K562 (cell line): ENCODE data around the gene PRKRIP1. TPM values are rescaled to one million over a fixed set of nuclear protein-coding genes. Genes with fewer than 3 reads are reported as not detected.

Experiments
- CBX2 ChIP-seq: fragments of 200-600 bp; sonication (generic); IDR thresholded peaks from one replicate; pipeline ENCODE4 v1.6.1; 2012; ENCODE audit warnings: mild to moderate bottlenecking, low read length, inconsistent platforms; ENCODE audit not compliant: insufficient read depth, poor library complexity, severe bottlenecking
- MCM3 ChIP-seq: fragments of 450-650 bp; IDR thresholded peaks from 2 replicates; pipeline ENCODE4 v1.6.1; 2016
- ZC3H11A ChIP-seq: IDR thresholded peaks from 2 replicates; pipeline ENCODE4 v1.6.1; 2012; ENCODE audit warnings: low read depth, low read length, improper control_type of control experiment
- ZNF124 ChIP-seq: sonication (generic); formaldehyde crosslinking; IDR thresholded peaks from 2 replicates; pipeline ENCODE4 v1.8.1; 2022; ENCODE audit warnings: missing genetic modification reagents
- ZNF445 ChIP-seq: fragments of 250-450 bp; sonication (Bioruptor Pico); IDR thresholded peaks from 2 replicates; pipeline ENCODE4 v1.4.0; 2020; ENCODE audit warnings: low read depth, mild to moderate bottlenecking, moderate library complexity
- ZNF586 ChIP-seq: fragments of 450-650 bp; formaldehyde crosslinking; conservative IDR thresholded peaks from 2 replicates; pipeline ENCODE4 v1.4.0; 2020; ENCODE audit warnings: mild to moderate bottlenecking, moderate library complexity
- ZNF764 ChIP-seq: fragments of 250-450 bp; sonication (Bioruptor Pico); IDR thresholded peaks from 2 replicates; pipeline ENCODE4 v1.4.0; 2020; ENCODE audit warnings: low read depth, mild to moderate bottlenecking, moderate library complexity
- polyA plus RNA-seq, 8 experiments: library from polyadenylated mRNA; depleted of rRNA in 4 of 8; stranded (reverse) in 5 of 8; unstranded in 3 of 8; fragments of >200 nt; fragmentation: Nextera tagmentation in 2 of 8; fragmentation: Illumina TruSeq in 1 of 8; extraction: Ambion mirVana in 2 of 8; extraction: Trizol in 1 of 8; gene quantifications; 2 replicates each; pipeline versions ENCODE4 v1.2.1 to v1.2.3, GENCODE V29; 2011 to 2014; ENCODE audit warnings: inconsistent platforms in 1 of 8, missing spikeins in 1 of 8
- total RNA-seq, 7 experiments: library from RNA; depleted of rRNA in 6 of 7; stranded (reverse); fragments of >200 nt in 6 of 7; fragmentation: Illumina TruSeq in 2 of 7; extraction: Trizol in 2 of 7; gene quantifications; 2 replicates each; pipeline versions ENCODE4 v1.2.1 to v1.2.3, GENCODE V29; 2011 to 2021; ENCODE audit warnings: low replicate concordance in 1 of 7
- TF ChIP-seq, protein P1 (sequence below), 2 experiments: fragments of 450-650 bp in 1 of 2; sonication (generic) in 1 of 2; formaldehyde crosslinking in 1 of 2; IDR thresholded peaks; 2 replicates each; pipeline versions ENCODE4 v1.7.1 to v1.9.0; 2016 to 2022; ENCODE audit warnings: inconsistent platforms in 1 of 2, mild to moderate bottlenecking in 1 of 2, missing genetic modification reagents in 1 of 2
- TF ChIP-seq, protein P2 (sequence below), 2 experiments: fragments of 150-350 bp in 1 of 2; IDR thresholded peaks; 2 replicates each; pipeline ENCODE4 v1.6.1; 2012 to 2016; ENCODE audit warnings: low read depth in 2 of 2, low read length in 2 of 2, mild to moderate bottlenecking in 1 of 2, moderate library complexity in 1 of 2
- TF ChIP-seq, protein P3 (sequence below): IDR thresholded peaks from 2 replicates; pipeline ENCODE4 v1.6.1; 2016; ENCODE audit warnings: missing genetic modification characterization, missing compliant biosample characterization
- TF ChIP-seq, protein P4 (sequence below): fragments of 450-650 bp; formaldehyde crosslinking; IDR thresholded peaks from 2 replicates; pipeline ENCODE4 v1.4.0; 2022; ENCODE audit warnings: mild to moderate bottlenecking, moderate library complexity

PRKRIP1 gene
- total and polyA plus RNA-seq, 9 of the 15 experiments (the other 6 are each of a cell fraction or from before 2014, with no cell fraction given): 14.9 to 52.1 (median 19.8) TPM

DNA sequence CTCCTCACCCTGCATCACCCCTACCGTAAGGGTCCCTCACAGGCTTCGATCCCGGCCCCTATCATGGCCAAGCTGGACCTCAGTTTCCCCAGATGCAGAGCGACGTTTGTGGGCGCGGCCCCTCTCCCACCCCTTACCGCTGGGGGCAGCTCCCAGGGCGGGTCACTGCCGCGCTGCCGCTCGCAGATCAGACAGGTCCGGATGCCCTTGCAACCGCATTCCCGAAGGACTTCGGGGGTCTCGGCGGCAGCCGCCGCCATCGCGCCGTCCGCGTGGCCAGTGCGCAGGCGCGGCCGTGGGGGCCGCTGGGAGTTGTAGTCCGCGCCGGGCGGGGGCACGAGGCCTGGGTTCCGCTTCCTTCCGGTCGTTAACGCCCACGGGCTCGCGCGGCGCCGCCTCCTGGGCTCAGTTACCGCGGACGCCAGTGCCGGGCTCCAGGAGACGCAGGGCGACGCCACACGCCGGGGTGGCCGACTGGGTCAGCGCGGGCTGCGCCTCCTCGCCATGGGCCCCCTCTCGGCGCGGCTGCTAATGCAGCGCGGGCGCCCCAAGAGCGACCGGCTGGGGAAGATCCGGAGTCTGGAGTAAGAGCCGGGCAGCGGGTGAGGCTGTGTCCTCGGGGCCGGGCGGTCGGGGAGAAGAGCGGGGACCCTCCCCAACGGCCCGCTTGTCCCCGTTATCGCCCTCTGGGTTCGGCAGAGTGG is 68.6 kb downstream of the PRKRIP1 start, which contains the start of the genes ALKBH4 and LRWD1 (continued):
- TF ChIP-seq, protein P1, sequence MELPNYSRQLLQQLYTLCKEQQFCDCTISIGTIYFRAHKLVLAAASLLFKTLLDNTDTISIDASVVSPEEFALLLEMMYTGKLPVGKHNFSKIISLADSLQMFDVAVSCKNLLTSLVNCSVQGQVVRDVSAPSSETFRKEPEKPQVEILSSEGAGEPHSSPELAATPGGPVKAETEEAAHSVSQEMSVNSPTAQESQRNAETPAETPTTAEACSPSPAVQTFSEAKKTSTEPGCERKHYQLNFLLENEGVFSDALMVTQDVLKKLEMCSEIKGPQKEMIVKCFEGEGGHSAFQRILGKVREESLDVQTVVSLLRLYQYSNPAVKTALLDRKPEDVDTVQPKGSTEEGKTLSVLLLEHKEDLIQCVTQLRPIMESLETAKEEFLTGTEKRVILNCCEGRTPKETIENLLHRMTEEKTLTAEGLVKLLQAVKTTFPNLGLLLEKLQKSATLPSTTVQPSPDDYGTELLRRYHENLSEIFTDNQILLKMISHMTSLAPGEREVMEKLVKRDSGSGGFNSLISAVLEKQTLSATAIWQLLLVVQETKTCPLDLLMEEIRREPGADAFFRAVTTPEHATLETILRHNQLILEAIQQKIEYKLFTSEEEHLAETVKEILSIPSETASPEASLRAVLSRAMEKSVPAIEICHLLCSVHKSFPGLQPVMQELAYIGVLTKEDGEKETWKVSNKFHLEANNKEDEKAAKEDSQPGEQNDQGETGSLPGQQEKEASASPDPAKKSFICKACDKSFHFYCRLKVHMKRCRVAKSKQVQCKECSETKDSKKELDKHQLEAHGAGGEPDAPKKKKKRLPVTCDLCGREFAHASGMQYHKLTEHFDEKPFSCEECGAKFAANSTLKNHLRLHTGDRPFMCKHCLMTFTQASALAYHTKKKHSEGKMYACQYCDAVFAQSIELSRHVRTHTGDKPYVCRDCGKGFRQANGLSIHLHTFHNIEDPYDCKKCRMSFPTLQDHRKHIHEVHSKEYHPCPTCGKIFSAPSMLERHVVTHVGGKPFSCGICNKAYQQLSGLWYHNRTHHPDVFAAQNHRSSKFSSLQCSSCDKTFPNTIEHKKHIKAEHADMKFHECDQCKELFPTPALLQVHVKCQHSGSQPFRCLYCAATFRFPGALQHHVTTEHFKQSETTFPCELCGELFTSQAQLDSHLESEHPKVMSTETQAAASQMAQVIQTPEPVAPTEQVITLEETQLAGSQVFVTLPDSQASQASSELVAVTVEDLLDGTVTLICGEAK (IDR thresholded peaks at IDR 0.05): peak; percentile 94
- TF ChIP-seq, protein P1 (CRISPR knock-in tag; IDR thresholded peaks at IDR 0.05): no peak
- no peak for TF ChIP-seq MCM3
- TF ChIP-seq, protein P2, sequence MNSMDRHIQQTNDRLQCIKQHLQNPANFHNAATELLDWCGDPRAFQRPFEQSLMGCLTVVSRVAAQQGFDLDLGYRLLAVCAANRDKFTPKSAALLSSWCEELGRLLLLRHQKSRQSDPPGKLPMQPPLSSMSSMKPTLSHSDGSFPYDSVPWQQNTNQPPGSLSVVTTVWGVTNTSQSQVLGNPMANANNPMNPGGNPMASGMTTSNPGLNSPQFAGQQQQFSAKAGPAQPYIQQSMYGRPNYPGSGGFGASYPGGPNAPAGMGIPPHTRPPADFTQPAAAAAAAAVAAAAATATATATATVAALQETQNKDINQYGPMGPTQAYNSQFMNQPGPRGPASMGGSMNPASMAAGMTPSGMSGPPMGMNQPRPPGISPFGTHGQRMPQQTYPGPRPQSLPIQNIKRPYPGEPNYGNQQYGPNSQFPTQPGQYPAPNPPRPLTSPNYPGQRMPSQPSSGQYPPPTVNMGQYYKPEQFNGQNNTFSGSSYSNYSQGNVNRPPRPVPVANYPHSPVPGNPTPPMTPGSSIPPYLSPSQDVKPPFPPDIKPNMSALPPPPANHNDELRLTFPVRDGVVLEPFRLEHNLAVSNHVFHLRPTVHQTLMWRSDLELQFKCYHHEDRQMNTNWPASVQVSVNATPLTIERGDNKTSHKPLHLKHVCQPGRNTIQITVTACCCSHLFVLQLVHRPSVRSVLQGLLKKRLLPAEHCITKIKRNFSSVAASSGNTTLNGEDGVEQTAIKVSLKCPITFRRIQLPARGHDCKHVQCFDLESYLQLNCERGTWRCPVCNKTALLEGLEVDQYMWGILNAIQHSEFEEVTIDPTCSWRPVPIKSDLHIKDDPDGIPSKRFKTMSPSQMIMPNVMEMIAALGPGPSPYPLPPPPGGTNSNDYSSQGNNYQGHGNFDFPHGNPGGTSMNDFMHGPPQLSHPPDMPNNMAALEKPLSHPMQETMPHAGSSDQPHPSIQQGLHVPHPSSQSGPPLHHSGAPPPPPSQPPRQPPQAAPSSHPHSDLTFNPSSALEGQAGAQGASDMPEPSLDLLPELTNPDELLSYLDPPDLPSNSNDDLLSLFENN (IDR thresholded peaks at IDR 0.05; ENCODE audit: low read depth in 2 of 2, low read length in 2 of 2): no peak
- no peak for TF ChIP-seq ZC3H11A
- no peak for TF ChIP-seq CBX2
- TF ChIP-seq, protein P3, sequence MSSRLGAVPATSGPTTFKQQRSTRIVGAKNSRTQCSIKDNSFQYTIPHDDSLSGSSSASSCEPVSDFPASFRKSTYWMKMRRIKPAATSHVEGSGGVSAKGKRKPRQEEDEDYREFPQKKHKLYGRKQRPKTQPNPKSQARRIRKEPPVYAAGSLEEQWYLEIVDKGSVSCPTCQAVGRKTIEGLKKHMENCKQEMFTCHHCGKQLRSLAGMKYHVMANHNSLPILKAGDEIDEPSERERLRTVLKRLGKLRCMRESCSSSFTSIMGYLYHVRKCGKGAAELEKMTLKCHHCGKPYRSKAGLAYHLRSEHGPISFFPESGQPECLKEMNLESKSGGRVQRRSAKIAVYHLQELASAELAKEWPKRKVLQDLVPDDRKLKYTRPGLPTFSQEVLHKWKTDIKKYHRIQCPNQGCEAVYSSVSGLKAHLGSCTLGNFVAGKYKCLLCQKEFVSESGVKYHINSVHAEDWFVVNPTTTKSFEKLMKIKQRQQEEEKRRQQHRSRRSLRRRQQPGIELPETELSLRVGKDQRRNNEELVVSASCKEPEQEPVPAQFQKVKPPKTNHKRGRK (tag): no peak
- TF ChIP-seq, protein P4, sequence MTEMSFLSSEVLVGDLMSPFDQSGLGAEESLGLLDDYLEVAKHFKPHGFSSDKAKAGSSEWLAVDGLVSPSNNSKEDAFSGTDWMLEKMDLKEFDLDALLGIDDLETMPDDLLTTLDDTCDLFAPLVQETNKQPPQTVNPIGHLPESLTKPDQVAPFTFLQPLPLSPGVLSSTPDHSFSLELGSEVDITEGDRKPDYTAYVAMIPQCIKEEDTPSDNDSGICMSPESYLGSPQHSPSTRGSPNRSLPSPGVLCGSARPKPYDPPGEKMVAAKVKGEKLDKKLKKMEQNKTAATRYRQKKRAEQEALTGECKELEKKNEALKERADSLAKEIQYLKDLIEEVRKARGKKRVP (CRISPR knock-in tag): no peak
- TF ChIP-seq ZNF445 (CRISPR knock-in tag): no peak
- TF ChIP-seq ZNF764 (CRISPR knock-in tag): 0 out of 2 replicates have a peak, but pooled peaks have one; percentile 31
- TF ChIP-seq ZNF586 (CRISPR knock-in tag): no peak
- no peak for TF ChIP-seq ZNF124
